ENCODE results near the gene DACH1.
"Not testable (repeated sequence)": the region's sequence is repeated elsewhere in the genome, so short reads cannot be mapped to it uniquely, and the experiment has no call there.

Gene DACH1

GRCh38 chr13:71864986-71865873 is 1.8 kb downstream of the DACH1 start:
- peak; percentile 53 to 67 for DNase-seq

- peak; percentile 74 to 90 for DNase-seq
Observed at GRCh38 chr13:71864094-71864985, 2.7 kb downstream of the DACH1 start.

- no peak for DNase-seq
Observed at GRCh38 chr13:71863254-71863865, 3.6 kb downstream of the DACH1 start.

GRCh38 chr13:71862459-71862943 is 4.5 kb downstream of the DACH1 start:
- peak in 1 of 2 experiments; percentile 59 for DNase-seq

GRCh38 chr13:71861769-71862458 is 5.1 kb downstream of the DACH1 start:
- no peak for DNase-seq

- DNase-seq, result peak in 1 of 2 experiments; percentile 59
Observed at GRCh38 chr13:71860547-71861138, 6.4 kb downstream of the DACH1 start.

GRCh38 chr13:71858647-71859046 is 8.4 kb downstream of the DACH1 start:
- no peak for DNase-seq

- DNase-seq, result peak in 1 of 2 experiments; percentile 19
Observed at GRCh38 chr13:71856548-71857043, 10.4 kb downstream of the DACH1 start.

GRCh38 chr13:71854401-71854800 is 12.6 kb downstream of the DACH1 start:
- DNase-seq, result no peak

- peak; percentile 66 to 91 for DNase-seq
Observed at GRCh38 chr13:71853725-71854124, 13.3 kb downstream of the DACH1 start.

GRCh38 chr13:71852736-71853135 is 14.3 kb downstream of the DACH1 start:
- no peak for DNase-seq

GRCh38 chr13:71851498-71852409 is 15.2 kb downstream of the DACH1 start:
- no peak for DNase-seq

- DNase-seq, result no peak
Observed at GRCh38 chr13:71842003-71842402, 25.0 kb downstream of the DACH1 start.

- DNase-seq, result no peak
Observed at GRCh38 chr13:71838842-71839241, 28.2 kb downstream of the DACH1 start.

- DNase-seq, result not testable (repeated sequence)
Observed at GRCh38 chr13:71837582-71837981, 29.4 kb downstream of the DACH1 start.

GRCh38 chr13:71831716-71832115 is 35.3 kb downstream of the DACH1 start:
- DNase-seq, result no peak

GRCh38 chr13:71830736-71831135 is 36.3 kb downstream of the DACH1 start:
- no peak for DNase-seq

- no peak for DNase-seq
Observed at GRCh38 chr13:71830323-71830722, 36.7 kb downstream of the DACH1 start.

GRCh38 chr13:71829547-71829946 is 37.5 kb downstream of the DACH1 start:
- no peak for DNase-seq

GRCh38 chr13:71828564-71828963 is 38.4 kb downstream of the DACH1 start:
- no peak for DNase-seq

- no peak for DNase-seq
Observed at GRCh38 chr13:71828117-71828516, 38.9 kb downstream of the DACH1 start.
